ENCODE measurements around the gene TSC2. TPM values are rescaled to one million over a fixed set of nuclear protein-coding genes. Genes with fewer than 3 reads are reported as not detected.
A peak's percentile ranks its signal among the peaks of the same experiment; 100 is the strongest.

TSC2 gene
- total and polyA plus RNA-seq, 9 of the 15 experiments (the other 6 are each of a cell fraction or from before 2014, with no cell fraction given) = 1.3 to 68.1 (median 16.6) TPM

DNA sequence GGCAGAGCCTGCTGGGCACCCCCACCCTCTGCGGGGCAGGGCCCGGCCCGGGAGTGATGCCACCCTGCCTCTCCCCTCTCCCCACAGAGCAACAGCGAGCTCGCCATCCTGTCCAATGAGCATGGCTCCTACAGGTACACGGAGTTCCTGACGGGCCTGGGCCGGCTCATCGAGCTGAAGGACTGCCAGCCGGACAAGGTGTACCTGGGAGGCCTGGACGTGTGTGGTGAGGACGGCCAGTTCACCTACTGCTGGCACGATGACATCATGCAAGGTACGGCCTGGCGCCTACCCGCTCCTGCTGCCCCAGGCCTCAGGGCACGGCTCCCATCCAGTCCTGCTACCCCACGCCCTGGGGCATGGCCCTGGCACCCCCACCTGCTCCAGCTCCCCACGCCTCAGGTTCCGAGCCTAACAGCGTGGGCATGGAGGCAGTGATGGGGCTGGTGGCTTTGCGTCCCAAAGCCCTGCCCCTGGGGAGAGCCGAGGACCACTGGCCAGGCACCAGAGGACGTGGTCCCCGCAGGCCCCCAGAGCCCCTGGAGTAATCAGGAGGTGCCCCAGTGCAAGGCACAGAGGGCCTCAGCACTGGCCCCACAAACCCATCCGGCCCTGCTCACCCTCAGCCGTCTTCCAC, 38.4 kb downstream of the TSC2 start:
- Histone ChIP-seq H3K9me1 (ENCODE audit: control insufficient read depth, insufficient read depth, low read length) (no peaks in the 10 kb centered on the region), H3K4me2 (ENCODE audit: insufficient read depth, low read length) (no peak overlapping the region), H3K4me1 (replicated peaks in 1 of 2; ENCODE audit: control insufficient read depth in 2 of 2, insufficient read depth in 2 of 2, low read length in 2 of 2) (peaks cover 0 to 45% of the 10 kb centered on the region in 2 experiments; a peak in 2 of 5 replicates), H4K20me1 (replicated peaks; ENCODE audit: control insufficient read depth, insufficient read depth, low read length) (no peaks in the 10 kb centered on the region), H3K27me3 (ENCODE audit: control insufficient read depth in 2 of 2, insufficient read depth in 2 of 2, low read length in 2 of 2) (no peaks in the 10 kb centered on the region), H3K4me3 (no peak overlapping the region), H3K9ac (ENCODE audit: insufficient read depth in 1 of 2, low read depth in 2 of 2, low read length in 2 of 2) (no peak overlapping the region; a peak in 1 of 4 replicates), H3K36me3 (ENCODE audit: control insufficient read depth, insufficient read depth, low read length) (peaks cover 76% of the 10 kb centered on the region; the same call in 2 of the 3 replicates), H3K79me2 (ENCODE audit: control insufficient read depth, insufficient read depth, low read length) (no peaks in the 10 kb centered on the region), H3K27ac (ENCODE audit: extremely low read depth, low read depth, low read length) (no peak overlapping the region), H3K9me3 (replicated peaks; ENCODE audit: control insufficient read depth, insufficient read depth, low read depth, low read length) (no peaks in the 10 kb centered on the region), H2AFZ (ENCODE audit: low read depth, low read length) (no peak overlapping the region)
- ATAC-seq = no peak
- in situ Hi-C loops (cut with MboI) = loop anchor here (10.0 kb wide), 1 partner anchor 59 kb away; the partner anchor contains the start of gene RAB26
- 93% methylated on average over 22 of the region's 27 CpGs for WGBS (ENCODE audit: insufficient coverage, low coverage, missing lambda C conversion rate)
- DNase-seq (ENCODE audit: extremely low read depth in 1 of 4, low spot score in 3 of 4) = no peak
- CTCF ChIA-PET (ENCODE audit: low intra/inter-chr PET ratio) = no interaction called here
- intact Hi-C loops (cut with micrococcal nuclease) = no loop called here
- FAIRE-seq = no peak
- no TSS peak for BruUV-seq (replicated peaks)
- TF ChIP-seq, protein P1, sequence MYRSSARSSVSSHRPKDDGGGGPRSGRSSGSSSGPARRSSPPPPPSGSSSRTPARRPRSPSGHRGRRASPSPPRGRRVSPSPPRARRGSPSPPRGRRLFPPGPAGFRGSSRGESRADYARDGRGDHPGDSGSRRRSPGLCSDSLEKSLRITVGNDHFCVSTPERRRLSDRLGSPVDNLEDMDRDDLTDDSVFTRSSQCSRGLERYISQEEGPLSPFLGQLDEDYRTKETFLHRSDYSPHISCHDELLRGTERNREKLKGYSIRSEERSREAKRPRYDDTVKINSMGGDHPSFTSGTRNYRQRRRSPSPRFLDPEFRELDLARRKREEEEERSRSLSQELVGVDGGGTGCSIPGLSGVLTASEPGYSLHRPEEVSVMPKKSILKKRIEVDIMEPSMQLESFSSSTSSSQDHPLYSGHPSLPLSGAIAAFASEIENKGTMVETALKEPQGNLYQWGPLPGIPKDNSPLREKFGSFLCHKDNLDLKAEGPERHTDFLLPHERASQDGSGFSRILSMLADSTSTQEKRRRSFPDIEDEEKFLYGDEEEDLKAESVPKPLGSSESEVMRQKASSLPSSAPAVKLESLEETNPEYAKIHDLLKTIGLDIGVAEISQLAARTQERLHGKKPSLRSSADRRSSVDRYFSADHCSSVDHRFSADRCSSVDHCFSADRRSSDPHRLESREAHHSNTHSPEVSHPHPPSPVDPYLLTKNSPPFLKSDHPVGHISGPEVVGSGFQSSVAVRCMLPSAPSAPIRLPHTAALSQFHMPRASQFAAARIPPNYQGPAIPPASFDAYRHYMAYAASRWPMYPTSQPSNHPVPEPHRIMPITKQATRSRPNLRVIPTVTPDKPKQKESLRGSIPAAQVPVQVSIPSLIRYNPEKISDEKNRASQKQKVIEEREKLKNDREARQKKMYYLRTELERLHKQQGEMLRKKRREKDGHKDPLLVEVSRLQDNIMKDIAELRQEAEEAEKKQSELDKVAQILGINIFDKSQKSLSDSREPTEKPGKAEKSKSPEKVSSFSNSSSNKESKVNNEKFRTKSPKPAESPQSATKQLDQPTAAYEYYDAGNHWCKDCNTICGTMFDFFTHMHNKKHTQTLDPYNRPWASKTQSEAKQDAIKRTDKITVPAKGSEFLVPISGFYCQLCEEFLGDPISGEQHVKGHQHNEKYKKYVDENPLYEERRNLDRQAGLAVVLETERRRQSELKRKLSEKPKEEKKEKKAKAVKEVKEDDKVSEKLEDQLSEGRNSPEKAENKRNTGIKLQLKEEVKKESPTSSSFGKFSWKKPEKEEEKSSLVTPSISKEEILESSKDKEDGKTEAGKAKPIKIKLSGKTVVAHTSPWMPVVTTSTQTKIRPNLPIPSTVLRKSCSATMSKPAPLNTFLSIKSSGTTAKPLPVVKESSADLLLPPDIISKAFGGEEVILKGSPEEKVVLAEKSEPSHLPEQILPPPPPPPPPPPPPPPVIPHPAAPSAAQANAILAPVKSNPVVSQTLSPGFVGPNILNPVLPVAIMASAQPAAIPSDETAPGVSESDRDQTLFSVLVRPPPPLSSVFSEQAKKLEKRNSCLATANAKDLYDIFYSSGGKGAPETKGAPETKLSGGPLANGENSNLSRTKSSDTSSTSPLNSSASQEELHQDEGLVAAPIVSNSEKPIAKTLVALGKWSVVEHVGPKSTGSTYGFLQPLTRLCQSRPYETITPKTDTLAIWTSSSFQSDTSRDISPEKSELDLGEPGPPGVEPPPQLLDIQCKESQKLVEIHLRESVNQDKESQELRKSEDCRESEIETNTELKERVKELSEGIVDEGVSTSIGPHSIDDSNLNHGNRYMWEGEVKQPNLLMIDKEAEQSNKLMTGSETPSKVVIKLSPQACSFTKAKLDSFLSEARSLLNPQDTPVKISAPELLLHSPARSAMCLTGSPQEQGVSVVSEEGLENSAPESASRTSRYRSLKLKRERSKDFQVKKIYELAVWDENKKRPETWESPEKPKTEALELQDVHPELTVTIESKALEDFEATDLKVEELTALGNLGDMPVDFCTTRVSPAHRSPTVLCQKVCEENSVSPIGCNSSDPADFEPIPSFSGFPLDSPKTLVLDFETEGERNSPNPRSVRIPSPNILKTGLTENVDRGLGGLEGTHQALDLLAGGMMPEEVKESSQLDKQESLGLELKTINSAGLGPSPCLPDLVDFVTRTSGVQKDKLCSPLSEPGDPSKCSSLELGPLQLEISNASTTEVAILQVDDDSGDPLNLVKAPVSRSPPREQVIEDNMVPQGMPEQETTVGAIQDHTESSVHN (IDR thresholded peaks at IDR 0.05; ENCODE audit: borderline replicate concordance in 1 of 2, low read depth in 1 of 2) = no peak
- TF ChIP-seq ZNF583 (CRISPR knock-in tag; IDR thresholded peaks at IDR 0.05) (no peak), HNRNPL (IDR thresholded peaks at IDR 0.05; ENCODE audit: low read depth, low read length) (0 out of 2 replicates have a peak, but pooled peaks have one; percentile 15), HMGN3 (IDR thresholded peaks at IDR 0.05; ENCODE audit: borderline replicate concordance, extremely low read depth, insufficient read length, low read depth, low read length) (peak; percentile 6), RBM22 (IDR thresholded peaks at IDR 0.05; ENCODE audit: low read depth, low read length, poor library complexity, severe bottlenecking) (peak; percentile 27), MCM2 (IDR thresholded peaks at IDR 0.05; ENCODE audit: low read depth) (no peak), POLR2G (IDR thresholded peaks at IDR 0.05; ENCODE audit: low read depth, low read length) (peak; percentile 26; the same call in 1 of the 2 replicates)
- TF ChIP-seq, protein P2, sequence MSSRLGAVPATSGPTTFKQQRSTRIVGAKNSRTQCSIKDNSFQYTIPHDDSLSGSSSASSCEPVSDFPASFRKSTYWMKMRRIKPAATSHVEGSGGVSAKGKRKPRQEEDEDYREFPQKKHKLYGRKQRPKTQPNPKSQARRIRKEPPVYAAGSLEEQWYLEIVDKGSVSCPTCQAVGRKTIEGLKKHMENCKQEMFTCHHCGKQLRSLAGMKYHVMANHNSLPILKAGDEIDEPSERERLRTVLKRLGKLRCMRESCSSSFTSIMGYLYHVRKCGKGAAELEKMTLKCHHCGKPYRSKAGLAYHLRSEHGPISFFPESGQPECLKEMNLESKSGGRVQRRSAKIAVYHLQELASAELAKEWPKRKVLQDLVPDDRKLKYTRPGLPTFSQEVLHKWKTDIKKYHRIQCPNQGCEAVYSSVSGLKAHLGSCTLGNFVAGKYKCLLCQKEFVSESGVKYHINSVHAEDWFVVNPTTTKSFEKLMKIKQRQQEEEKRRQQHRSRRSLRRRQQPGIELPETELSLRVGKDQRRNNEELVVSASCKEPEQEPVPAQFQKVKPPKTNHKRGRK (tag; IDR thresholded peaks at IDR 0.05) = no peak
- POLR2A ChIA-PET = interaction anchor here (1.3 to 1.4 kb wide), 2 partner anchors 39 to 82 kb away, joined by 3 to 4 read pairs; partner anchors contain the start of genes NTHL1 and TSC2

Data from K562 (cell line).